Liver (tissue), 3 donors: ENCODE data around the gene PBLD.

ENCODE experiments used
- ATF3 ChIP-seq: IDR thresholded peaks from 2 replicates; pipeline ENCODE4 v1.6.1; 2016; ENCODE audit warnings: antibody characterized with exemption
- CTCF ChIP-seq: fragments of 150-350 bp; IDR thresholded peaks from 2 replicates; pipeline ENCODE4 v1.5.1; 2017; ENCODE audit warnings: improper control_type of control experiment, low read depth, low read length; ENCODE audit not compliant: missing input control
- GABPA ChIP-seq, 2 donors: IDR thresholded peaks in 1 of 2; conservative IDR thresholded peaks in 1 of 2; 2 replicates each; pipeline ENCODE4 v1.6.1; 2016; ENCODE audit warnings: antibody characterized with exemption in 2 of 2, mild to moderate bottlenecking in 1 of 2, moderate library complexity in 1 of 2
- JUND ChIP-seq, 2 donors: IDR thresholded peaks; 2 replicates each; pipeline ENCODE4 v1.6.1; 2016; ENCODE audit warnings: antibody characterized with exemption in 2 of 2
- MAX ChIP-seq: IDR thresholded peaks from 2 replicates; pipeline ENCODE4 v1.6.1; 2016; ENCODE audit warnings: antibody characterized with exemption
- NR2F2 ChIP-seq: IDR thresholded peaks from 2 replicates; pipeline ENCODE4 v1.6.1; 2016; ENCODE audit warnings: antibody characterized with exemption
- REST ChIP-seq: IDR thresholded peaks from 2 replicates; pipeline ENCODE4 v1.6.1; 2016; ENCODE audit warnings: antibody characterized with exemption, mild to moderate bottlenecking
- SP1 ChIP-seq: IDR thresholded peaks from 2 replicates; pipeline ENCODE4 v1.6.1; 2018; ENCODE audit warnings: antibody characterized with exemption, mild to moderate bottlenecking
- TAF1 ChIP-seq: conservative IDR thresholded peaks from 2 replicates; pipeline ENCODE4 v1.6.1; 2016; ENCODE audit warnings: antibody characterized with exemption, mild to moderate bottlenecking
- YY1 ChIP-seq: IDR thresholded peaks from 2 replicates; pipeline ENCODE4 v1.6.1; 2016; ENCODE audit warnings: antibody characterized with exemption, mild to moderate bottlenecking
- ZBTB33 ChIP-seq: IDR thresholded peaks from 2 replicates; pipeline ENCODE4 v1.6.1; 2016; ENCODE audit warnings: antibody characterized with exemption
- donor health status: healthy.
- donor health status: healthy.

GRCh38 chr10:68288717-68289116 lies 44.0 kb downstream of the PBLD start:
- TF ChIP-seq JUND (IDR thresholded peaks at IDR 0.05) (no peak), GABPA (IDR thresholded peaks at IDR 0.05 in 1 of 2, conservative IDR thresholded peaks at IDR 0.05 in 1 of 2) (no peak), TAF1 (no peak), SP1 (no peak), REST (no peak), YY1 (no peak), CTCF (no peak), ZBTB33 (no peak), MAX (no peak), ATF3 (no peak), NR2F2 (no peak)
